ENCODE results near the gene GJC1.

Gene GJC1

DNA sequence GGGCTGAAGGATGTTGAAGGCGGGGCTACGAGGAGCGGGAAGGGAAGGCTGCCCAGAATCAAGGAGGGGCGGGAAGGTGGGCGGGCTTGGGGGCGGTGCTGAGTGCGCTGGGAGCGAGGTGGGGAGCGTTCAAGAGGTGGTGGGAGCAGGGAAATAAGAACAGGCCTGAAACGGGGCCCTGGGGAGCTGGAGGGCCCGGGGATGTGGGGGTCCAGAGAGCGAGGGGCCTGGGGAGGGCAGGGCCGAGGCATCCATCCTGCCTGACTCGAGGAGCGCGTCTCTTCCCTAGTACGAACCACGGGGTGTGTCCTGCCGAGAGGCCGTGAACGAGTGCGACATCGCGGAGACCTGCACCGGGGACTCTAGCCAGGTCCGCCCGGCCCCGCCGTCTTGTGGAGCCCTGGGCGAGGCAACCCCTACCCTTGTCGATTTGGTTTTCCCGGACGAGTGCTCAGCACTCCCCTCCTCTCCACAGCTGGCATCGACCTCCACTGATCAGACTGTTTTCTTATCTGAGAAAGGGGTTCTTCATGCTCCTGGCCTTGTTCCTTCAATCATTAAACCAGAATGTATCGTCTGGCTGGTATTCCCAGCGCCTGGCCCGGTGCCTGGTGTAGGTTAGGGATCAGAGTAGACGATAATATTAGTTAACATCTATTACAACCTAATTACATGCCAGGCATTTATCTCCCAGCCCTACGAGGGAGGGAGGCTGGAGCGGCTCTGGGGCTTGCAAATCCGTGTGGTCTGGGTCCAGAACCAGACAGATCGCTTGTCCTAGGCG, 54.1 kb downstream of the GJC1 start:
- peak; percentile 47 for DNase-seq

DNA sequence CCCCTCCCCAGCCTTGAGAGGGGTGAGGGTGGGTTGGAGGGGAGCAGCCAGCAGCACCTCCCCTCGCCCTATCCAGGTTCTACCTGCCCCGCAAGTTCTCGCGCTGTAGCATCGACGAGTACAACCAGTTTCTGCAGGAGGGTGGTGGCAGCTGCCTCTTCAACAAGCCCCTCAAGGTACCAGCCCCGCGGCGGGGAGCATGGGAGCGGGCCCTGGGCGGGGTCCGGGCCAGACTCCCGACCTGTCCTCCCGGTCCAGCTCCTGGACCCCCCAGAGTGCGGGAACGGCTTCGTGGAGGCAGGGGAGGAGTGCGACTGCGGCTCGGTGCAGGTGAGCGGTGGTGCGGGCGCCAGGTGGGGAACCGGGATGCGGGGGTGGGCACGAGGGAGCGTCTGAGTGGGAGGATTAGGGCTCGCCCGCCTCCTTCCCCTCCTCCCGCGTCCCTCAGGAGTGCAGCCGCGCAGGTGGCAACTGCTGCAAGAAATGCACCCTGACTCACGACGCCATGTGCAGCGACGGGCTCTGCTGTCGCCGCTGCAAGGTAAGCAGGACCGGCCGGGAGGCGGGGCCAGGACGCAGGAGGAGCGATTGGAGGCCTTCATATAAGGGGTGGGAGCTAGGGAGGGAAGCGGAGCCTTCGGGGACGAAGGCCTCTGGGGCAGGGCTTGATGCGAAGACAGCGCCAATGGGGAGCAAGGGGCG, 54.8 kb downstream of the GJC1 start:
- DNase-seq: peak; percentile 95

DNA sequence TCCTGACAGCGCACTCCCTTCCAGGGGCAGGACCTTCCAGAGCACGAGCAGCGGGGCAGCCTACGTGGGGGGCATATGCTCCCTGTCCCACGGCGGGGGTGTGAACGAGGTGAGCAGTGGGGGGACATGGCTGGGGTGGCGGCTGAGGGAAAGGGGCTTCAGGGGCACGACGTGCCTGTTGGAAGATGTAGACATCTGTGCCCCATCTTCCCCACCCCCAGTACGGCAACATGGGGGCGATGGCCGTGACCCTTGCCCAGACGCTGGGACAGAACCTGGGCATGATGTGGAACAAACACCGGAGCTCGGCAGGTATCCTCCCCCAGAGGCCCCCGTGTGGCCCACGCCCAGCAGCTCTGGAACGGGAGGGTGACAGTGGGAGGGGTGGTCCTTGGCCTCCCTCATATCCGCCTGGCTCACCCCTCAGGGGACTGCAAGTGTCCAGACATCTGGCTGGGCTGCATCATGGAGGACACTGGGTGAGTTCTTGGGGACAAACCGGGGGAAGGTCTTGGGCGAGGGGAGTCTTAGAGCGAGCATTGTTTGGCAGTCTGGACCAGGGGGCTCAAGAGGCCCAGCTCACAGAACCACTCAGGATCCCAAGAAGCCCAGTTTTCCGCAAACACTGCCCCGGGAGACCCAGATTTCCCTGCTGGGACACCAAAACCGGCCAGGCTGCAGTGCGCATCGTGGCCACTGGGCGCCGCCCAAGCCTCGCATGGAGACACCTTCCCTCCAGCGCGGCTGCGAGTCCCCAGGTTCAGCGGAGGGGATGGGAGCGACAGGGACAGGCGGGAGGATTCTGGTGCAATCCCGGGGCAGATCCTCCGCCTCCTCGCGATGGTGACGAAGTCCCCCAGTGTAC, 55.6 kb downstream of the GJC1 start:
- peak; percentile 71 for DNase-seq

DNA sequence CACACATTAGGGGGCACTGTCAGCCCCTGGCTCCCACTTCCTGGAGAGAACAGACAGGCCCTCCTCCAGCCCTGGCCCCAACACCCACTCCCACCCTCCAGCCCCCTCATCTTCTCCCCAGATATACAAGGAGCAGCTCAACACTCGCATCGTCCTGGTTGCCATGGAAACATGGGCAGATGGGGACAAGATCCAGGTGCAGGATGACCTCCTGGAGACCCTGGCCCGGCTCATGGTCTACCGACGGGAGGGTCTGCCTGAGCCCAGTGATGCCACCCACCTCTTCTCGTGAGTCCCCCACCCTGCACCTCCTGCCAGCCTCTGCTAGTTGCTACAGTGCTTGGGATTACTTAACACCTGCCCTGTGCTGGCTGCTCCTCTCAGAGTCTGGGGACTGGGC, 56.9 kb downstream of the GJC1 start:
- no peak for DNase-seq

DNA sequence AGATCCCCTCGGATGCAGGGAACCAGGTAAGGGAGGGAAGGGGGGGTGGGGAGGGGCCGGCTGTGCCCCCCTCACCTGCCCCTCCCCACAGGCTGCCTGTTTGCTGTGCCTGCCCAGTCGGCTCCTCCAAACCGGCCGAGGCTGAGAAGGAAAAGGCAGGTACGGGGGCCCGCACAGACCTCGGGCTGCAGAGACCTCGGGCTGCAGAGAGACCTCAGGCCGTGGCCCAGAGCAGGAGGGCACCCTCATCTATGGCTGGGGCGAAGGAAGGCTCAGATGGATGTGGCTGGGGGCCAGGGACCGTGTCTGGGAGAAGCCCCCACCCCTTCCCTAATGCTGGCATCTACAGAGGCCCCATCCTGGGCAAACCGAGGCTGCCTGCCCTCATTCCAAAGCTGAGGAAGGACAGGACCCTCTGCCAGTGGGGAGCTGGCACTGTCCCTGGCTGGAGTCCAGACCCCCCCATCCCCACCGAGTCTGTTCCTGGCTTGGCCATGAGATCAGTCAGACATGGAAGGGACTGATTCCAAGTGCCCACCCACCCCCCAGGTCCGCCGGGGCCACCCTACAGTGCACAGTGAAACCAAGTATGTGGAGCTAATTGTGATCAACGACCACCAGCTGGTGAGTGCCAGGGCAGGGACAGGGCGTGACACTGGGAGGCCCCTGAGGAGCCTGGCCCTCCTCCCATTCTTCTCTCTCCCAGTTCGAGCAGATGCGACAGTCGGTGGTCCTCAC, 57.6 kb downstream of the GJC1 start:
- DNase-seq: no peak

DNA sequence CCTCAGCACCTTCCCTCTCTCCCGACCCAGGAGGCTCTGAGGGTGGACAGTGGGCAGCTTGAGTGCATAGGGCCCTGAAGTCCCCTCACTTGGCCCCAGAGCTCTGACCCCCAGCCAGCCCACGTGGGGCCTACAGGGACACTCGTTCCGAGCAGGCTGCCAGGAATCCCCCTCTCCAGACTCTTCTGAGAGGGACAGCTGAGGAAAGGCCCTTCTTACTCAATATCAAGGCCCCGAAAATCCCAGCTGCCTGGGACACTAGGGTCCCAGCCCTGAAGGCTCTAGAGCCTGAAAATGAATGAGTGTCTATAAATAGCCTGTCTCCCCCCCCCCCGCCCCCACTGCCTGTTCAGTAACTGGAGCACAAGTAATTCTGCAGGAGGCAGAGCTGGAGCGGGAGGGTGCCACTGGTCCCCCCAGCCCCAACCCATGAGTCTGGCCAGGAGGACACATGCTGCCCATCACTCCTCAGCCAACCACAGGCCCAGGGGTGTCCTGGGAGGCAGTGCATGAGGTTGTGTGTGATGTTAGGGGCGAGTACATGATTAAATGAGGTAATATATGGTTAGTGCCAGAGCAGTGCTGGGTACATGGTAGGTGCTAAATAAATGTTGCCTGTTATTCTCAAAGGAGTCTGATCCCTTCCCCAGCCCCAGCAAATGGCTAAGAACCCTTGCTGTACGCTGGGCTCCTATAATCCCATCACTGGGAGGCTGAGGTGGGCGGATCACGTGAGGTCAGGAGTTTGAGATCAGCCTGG, 59.7 kb downstream of the GJC1 start:
- DNase-seq: no peak

DNA sequence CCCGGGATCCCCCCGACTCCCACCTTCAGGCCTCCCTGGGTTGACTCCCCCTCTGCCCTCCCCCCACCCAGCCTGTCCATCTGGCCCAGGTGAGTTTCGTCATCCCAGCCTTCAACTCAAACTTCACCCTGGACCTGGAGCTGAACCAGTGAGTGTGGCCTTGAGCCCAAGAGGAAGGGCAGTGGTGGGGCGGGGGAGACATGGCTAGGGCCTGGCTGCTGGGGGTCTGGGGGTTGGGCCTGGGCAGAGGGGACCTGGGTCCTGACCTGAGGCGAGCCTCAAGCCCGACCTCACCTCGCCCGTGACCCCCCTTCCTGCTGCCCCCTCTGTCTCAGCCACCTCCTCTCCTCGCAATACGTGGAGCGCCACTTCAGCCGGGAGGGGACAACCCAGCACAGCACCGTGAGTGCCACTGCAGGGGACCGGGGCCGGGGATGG, 60.4 kb downstream of the GJC1 start:
- no peak for DNase-seq

DNA sequence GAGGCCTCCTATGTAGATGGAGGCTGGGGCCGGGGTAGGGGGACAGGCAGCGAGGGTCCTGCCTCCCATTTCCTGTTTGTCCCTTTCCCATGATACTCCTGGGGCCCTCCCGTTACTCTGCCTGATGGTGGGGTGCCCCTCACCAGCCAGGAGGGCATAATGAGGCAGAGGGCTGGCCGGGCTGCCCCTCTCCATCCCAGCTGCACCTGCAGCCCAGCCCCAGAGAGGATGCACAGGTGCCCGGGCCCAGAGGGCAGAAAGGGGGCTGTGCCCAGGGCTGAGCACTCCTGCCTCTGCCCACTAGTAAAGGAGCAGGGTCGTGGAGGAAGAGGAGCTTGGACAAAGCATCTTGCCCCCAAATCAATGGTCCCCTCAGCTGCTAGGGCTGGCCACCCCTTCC, 60.9 kb downstream of the GJC1 start:
- DNase-seq: no peak

DNA sequence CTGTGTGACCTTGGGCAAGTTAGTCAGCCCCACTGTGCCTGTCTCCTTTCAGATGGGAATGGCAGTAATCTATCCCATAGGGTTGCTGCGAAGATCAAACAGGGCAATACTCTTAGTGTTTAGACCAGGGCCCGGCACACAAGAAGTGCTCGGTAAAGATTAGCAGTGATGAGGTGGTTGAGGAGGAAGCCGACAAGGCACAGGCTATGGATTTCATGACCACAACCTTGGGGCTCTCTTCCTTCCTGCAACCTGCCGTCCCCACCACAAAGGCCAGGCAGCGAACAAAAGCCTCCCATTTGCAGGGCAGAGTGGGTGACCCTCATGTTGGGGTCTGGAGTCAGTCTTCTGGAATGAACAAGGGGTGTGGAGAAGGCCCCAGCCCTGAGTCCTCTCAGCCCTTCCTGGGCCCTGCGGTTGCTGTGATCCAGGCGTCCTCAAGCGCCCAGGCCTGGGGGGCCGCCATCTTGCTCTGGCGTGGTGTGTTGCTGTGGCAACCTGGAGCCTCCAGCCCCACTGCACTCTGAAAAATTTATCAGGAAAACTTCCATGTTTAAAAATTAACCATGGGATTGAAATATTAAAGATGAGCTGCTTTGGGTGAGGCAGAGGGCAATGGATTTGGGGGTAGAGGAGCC, 61.5 kb downstream of the GJC1 start:
- no peak for DNase-seq

DNA sequence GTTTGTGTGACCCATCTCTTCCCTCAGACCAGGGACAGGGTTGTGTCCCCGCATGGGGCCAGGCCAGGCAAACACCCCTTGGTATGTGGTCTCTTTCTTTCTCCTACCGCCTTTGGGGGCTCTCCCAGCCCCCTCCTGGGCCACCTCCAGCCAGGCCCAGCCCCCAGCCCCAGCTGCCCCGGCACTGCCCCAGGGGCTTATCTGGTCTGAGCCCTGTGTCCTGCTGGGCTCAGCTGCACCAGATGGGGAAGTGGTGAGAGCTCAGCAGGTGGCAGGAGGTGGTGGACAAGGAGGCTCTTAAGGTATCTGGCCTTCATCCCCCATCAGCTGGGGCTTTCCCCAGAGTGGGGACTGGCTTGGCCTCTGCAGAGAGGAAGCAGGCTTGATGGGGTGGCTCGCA, 62.6 kb downstream of the GJC1 start:
- DNase-seq: no peak

DNA sequence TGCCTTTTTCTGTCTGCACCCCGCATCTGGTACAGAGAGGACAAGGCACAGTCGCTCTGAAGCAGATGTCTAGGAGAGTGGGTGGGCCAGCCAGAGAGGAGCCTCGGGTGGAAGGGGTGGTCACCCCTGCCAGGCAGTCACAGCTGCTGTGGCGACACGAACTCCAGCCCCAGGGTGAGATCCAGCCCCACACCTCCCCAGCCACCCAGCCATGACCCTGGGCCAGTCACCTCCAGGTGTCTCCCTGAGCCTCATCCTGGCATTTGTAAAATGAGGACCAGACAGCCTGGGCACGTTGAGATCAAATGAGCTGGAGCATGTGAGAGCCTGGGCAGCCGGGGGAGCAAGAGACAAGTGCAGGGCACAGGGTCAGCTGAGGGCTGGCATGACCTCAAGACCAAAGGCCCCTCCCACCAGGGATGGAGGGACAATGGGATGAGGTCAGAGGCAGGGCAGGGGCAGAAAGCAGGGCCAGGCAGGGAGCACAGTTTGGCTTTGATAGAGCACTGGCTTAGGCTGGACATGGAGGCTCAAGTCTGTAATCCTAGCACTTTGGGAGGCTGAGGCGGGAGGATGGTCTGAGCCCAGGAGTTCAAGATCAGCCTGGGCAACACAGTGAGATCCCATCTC, 63.6 kb downstream of the GJC1 start:
- DNase-seq: no peak

DNA sequence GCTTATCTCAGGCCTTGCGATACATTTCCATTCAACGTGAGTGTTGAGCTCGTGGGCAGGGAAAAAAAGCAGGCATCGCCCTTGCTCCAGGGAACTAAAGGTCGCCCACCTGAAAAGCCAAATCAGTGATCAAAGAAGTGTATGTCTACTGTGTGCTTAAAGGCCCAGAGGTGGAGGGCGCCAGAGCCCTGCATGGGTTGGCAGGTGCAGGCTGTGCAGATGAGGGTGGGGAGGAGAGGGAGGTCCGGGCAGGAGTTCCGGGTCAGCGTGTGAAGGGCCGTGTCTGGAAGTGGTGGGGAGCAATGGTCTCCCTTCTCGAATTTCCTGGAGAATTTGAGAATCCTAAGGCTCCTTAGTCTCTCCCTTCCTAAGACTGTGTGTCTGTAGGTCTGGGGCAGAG, 64.1 kb downstream of the GJC1 start:
- no peak for DNase-seq

DNA sequence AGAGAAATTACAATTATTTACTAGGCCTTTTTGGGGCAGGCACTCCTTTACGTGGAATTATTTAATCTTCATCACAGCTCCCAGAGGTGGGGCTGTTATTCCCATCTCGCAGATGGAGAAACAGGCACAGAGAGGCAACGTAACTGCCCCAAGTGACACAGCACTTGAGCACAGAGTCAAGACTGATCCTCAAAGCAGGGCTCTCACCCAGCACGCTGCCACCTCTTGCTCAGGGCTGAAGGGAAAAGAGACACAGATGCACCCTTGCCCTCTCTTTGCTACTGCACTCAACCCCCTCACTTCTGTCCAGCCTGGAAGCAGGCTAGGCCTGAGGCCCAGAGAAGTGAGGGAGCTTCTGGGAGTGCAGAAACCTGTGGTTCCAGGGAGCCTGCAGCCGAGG, 66.9 kb downstream of the GJC1 start:
- no peak for DNase-seq

DNA sequence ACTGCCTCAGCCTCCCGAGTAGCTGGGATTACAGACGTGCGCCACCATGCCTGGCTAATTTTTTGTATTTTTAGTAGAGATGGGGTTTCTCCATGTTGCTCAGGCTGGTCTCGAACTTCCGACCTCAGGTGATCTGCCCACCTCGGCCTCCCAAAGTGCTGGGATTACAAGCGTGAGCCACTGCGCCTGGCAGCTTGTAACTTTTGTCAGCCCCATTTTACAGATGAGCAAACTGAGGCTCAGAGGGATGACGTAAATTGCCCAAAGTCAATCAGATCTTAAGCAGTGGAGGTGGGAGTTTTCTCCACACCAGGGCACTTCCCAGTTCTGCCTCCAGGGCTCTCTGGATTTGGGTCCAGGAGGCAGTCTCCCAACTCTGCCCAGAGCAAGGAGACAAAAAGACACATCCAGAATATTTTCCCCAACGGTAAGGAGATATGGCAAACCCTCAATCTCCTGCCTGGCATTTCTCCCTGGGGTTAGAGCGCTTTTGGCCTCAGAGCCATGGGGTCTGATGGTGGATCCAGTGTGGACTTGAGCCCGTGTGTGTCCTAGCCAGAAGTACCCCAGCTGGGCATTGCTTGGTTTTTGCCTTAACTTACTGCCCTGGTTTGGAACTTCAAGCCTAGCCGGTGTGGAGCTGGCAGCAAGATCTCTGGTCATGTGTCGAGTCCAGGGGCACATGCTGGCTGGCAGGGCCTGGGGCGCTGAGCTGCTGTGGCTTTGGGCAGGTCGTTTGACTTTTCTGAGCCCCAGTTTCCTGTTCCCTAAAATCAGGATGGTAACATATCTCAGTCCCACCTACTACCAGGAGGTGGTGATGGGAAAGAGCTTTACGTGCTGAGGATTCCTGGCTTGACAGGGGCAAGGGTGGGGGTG, 67.9 kb downstream of the GJC1 start:
- DNase-seq: no peak

DNA sequence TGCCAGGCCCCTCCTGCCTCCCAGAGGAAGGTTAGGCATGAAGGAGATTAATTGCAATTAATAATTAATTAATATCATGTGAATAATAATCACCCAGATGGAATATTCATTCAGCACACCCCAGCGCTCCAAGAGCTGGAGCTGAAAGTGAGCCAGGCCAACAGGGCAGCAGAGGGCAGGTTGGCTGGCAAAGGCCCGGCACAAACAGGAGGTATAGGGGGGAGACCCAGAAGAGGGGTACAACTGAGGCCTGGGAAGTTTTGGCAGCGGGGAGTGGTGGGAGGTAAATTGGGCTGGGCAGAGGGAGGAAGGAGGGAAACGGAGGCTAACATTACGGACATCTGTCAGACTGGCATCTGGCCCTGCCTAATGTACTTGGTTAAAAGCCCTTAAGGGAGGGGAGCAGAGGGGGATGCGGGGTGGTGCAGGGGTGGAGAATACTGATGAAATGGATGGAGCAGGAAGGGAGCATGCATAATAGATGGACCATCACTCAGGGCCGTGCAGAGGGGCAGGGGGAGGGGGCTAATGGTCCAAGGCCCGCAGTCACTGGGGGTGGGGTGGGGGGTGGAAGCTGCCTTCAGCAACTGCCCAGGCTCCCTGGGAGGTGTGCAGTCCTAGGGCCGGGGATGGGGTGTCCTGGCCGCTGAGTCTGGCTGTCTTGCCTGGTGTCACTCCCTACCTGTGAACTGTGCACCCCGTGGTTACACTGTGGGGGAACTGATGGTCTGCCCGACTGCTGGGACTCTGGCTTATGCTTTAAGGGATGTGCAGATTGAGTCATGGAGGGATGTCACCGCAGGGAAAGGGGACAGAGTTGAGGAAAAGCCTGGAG, 69.4 kb downstream of the GJC1 start:
- no peak for DNase-seq

DNA sequence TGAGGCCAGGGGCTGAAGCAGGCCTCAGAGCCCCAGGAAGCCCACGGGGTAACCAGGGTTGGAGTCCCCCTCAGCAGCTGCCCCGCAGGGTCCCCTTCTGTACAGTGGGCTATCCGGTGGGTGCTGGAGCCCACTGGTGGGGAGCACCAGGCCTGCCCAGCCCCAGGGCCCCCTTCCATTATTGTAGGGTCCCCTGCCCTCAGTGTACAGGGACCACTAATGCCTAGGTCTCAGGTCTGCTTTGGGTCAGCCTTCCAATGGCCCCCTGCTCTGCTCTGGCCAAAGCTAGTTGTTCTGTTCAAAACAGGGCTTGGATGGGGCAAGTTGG, 70.2 kb downstream of the GJC1 start:
- DNase-seq: no peak

DNA sequence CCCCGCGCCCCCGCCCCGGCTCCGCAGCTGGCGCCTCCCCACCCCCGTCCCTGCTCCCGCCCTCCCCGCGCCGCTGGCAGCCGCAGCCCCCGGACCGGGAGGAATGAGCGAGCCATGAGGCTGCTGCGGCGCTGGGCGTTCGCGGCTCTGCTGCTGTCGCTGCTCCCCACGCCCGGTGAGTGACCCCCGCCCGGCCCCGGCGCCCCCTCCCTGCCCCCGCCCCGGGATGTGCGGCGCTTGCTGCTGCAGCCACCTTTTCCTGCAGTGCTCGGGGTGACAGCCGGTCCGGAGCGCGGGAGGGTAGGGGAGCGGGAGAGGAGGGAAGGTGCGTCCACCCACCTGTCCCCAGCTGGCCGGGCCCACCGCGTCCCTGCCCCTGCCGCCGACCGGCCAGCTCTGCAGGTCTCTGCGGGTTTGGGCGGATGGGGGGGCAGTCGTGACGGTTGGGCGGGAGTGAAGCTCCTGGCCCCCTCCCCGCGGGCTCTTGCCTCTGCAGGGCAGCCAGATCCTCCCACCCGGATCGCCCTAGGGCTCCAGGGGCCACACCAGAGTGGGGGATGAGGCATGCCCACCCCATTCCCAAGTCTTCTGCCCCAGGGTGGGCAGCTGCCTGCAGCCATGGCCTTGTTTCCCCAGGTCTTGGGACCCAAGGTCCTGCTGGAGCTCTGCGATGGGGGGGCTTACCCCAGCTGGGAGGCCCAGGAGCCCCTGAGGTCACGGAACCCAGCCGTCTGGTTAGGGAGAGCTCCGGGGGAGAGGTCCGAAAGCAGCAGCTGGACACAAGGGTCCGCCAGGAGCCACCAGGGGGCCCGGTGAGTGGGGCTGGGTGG, 70.8 kb downstream of the GJC1 start:
- no peak for DNase-seq

DNA sequence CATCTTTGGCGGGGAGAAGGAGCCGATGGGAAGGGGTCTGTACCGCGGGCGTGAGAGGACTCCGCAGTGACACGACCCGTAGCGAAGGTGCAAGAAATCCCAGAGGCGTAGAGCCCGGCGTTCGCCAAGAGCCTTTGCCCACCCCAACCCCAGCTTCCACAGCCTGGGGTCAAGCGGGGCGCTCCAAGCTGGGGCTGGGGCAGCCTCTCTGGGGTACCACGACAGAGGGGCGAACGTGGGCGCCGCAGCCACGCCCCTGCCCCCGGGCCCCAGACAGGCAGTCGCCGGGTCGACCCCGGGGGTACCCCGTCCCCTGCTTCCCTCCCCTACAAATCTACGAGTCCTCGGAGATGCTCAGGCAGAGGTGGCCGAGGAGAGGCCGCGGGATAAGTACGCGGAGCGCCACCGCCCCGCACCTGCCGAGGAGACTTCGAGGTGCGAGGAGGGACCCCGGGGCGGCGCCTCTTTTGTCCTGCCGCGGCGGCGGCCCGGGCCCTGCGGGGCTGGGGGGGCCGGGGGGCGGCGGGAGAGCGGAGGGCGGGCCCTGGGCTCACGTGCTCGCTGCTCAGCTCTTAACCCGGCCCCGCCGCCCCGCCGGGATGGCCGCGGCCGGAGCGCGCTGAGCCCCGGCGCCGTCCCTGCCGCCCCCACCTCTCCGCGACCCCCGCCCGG, 71.5 kb downstream of the GJC1 start, which contains the start of gene ADAM11:
TSS of gene ADAM11 (plus strand) at position 575 of the 672 bp plus-strand sequence. CDS start 212 bp downstream, outside the sequence.
- DNase-seq: no peak
